ENCODE results near the gene SREBF1.

SREBF1 gene

DNA sequence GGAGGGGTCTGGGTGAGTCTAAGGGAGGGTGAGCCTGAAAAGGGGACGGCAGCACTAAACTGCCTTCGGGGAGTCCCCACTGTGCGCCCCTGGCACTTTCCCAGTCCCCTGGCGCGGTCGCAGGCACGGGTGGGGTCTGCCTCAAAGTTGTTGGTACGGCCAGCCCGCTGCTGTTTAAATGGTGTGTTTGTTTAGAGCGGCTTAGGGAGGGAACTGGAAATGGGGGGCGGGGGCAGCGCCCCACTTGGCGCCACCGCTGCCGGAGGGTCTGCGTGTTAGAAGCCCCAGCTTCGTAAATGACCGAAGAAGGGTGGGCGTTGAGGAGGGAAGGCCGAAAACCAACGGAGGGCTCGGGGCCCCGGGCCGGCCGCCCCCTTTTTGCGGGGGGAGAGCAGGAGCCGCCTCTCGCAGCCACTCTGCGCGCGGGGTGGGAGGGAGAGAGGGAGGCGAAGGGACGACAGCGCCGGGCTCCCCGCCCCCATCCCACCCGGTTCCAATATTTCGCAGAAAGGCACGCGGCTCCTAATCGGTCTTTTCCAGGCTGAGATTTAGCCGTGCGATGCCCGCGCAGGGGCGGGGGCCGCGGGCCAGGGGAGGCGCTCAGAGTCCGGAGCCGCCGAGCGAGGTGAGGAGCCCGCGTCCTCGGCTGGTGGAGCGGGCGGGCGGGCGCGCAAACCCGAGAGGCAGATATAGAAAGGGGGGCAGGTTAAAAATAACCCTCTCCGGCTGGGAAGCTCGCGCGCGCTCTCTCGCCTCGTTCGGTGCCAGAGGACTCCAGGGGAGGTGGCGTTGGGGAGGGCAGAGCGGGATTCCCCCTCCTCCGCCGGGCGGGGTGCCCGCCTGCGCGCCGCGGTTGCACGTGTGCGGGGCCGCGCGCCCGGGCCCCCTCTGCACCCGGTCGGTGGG lies 54.9 kb downstream of the SREBF1 start:
- DNase-seq (ENCODE audit: low read depth, low spot score), result no peak

GRCh38 chr17:17780922-17781590 lies 55.7 kb downstream of the SREBF1 start:
- no peak for DNase-seq (ENCODE audit: low read depth, low spot score)

DNA sequence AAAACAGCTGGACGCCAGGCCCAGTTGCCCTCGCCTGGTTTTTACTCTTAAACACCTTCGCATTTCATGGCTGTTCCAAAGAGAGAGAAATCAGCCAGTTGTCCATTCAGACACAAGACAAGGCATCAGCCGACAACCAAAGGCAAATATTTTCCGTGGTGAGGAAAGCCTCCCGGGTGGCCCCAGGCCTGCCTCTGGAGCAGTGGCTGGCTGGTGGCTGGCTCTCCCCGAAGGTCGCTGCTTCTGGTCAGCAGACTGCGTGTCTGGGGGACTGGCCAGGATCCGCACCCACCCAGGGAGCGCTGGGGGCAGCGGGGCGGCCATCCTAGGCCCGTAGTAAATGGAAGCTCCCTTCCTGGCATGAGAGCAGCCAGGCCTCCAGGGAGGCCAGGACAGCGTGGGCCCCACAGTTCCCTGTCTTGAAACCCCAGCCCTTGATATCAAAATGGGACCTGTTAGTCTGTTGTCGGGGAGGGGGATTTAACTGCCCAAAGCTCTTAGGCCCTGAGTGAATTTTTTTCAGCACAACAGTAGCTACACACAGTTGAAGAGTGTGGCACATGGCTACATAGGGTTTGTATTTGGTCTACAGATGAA lies 57.7 kb downstream of the SREBF1 start:
- DNase-seq (ENCODE audit: low read depth, low spot score), result no peak

GRCh38 chr17:17778308-17779014 lies 58.3 kb downstream of the SREBF1 start:
- DNase-seq (ENCODE audit: low read depth, low spot score), result peak; percentile 82

DNA sequence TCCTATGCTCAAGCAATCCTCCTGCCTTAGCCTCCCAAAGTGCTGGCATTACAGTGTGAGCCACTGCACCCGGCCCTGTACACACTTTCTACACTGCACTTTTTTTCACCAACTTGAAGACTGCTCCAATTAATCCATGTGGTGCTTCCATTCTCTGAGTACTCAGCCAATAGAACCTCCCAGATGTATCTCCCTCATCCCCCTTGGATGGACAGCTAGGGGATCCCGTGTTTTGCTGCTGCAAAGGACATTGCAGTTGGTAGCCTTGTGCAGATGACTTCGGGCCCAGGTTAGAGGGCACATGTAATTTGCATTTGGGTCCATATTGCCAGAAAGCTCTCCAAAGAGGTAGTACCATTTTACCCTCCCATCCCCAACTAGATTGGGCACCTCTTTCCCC lies 59.9 kb downstream of the SREBF1 start:
- no peak for DNase-seq (ENCODE audit: low read depth, low spot score)

DNA sequence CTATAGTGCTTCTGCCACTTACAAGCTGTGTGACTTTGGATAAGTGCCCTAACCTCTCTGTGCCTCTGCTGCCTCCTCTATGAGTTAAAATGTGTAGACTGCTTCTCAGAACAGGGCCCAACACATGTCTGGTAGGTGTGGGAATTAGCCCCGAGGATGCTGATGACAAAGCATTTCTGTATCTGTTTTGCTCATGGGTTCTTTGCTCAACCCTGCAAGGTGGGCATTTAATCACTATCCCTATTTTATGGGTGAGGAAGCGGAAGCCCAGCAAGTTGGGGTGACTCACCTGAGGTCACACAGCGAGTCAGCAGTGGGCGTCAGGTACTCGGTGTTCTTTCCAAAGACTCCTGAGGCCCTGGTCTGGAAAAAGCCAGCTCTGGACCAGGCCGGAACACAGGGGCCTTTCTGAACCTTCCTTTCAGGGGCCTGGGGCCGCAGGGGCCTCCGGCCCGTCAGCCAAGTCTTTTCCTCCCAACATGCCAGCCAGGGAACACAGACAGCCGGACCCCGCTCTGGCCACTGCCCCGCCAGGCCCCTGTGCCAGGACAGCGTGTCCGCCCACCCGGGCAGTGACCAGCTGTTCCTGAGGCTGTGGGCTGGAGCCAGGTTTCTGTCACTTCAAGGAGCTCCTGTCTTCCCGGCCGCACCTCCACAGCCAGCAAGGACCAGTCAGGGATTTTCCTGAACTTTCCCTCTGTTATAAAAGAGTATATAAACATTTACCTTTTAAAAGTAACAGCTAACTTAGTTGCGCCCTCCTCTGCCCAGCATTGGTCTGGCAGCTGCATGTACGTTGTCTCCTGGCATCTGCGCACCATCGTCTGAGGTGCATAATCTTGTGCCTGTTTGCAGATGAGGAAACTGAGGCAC lies 62.5 kb downstream of the SREBF1 start:
- no peak for DNase-seq (ENCODE audit: low read depth, low spot score)

GRCh38 chr17:17772231-17772630 lies 64.6 kb downstream of the SREBF1 start:
- DNase-seq (ENCODE audit: low read depth, low spot score), result no peak

DNA sequence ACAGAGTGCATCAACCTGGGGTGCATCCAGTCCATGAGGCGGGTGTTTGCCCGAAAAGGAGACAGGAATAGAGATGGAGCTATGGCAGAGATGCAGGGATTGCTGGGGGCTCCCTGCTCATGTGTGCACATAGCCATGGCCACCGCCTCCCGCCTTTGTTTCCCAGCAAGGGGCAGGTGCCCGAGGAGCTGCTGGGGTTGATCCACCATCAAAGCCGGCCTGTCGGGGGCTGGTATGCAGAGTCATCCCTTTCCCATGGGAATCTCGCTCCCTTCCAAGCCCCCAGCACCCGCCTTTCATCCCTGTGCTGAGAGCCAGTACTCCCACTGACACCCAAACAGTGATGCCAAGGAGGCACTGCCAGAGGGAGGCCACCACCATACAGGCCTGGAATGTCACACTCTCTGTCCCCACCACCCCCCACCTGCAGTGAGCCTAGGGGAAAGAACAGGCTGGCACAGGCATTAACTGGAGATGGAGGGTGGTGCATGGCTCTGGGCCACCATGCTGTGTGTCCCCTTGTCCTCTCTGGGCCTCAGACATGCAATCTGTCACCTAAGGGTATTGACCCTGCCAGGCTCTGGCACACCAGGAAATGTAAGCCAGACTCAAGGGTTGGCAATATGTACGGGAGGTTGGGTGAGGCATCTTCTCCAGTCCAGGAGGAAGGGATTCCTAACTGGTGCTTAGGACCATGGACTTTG lies 65.1 kb downstream of the SREBF1 start:
- no peak for DNase-seq (ENCODE audit: low read depth, low spot score)

GRCh38 chr17:17770632-17771044 lies 66.1 kb downstream of the SREBF1 start:
- no peak for DNase-seq (ENCODE audit: low read depth, low spot score)

- DNase-seq (ENCODE audit: low read depth, low spot score), result no peak
Measured at GRCh38 chr17:17769869-17770631, 66.7 kb downstream of the SREBF1 start.

- no peak for DNase-seq (ENCODE audit: low read depth, low spot score)
Measured at GRCh38 chr17:17768424-17769088, 68.2 kb downstream of the SREBF1 start.

DNA sequence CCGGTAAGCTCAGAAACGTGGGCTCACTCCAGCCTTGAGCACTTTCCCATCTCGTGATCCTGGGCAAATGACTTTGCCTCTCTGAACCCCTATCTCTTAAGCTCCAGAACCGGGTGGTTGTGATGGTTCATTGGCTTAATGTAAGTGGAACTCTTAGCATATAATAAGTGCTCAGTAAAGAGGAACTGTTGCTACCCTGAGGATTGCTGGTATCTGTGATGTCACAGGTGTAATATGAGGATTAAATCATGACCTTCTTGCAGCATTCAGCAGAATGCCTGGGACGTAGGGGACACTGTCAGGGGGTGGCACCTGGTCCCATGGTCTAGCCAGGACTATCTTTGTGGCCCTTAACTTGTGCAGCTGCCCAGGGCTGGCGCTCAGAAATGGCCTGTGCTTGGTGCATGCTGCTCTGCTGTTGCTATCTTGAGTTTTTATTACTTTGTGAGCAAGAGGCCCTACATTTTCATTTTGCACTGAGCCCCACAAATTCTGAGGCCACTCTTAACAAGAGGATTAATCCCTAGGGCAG lies 68.8 kb downstream of the SREBF1 start:
- DNase-seq (ENCODE audit: low read depth, low spot score), result no peak

DNA sequence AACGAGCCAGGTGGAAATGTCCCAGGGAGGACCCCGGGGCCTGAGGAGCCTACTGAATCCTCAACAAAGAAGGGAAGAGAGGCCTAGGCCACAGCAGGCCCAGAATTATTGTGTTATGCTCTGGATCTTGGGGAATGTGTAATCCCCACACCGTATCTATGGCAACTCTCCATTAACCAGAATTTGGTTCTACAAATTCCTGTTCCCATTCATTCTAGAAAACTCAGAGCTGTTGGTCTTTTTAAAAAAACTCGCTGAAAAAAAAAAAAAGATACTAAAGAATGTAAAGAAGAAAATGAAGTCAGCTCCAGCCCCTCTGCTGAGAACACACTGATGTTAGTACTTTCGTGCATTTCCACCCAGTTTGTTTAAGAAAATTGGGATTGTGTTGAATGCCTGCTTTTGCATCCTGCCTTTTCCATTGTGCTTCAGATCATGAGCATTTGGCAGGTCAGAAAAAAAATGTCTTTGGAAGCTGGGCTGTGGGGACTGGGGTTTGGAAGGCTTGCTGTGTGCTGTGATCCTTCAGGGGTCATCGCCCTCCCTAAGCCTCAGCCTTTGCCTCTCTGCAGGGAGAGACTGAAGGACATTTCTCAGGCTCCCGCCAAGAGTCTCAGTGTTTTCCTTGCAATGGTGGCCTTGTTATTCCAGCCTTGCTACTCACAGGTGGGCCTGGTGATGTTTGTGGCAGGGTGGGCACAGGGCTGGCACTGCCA lies 69.5 kb downstream of the SREBF1 start:
- no peak for DNase-seq (ENCODE audit: low read depth, low spot score)

- DNase-seq (ENCODE audit: low read depth, low spot score), result no peak
Measured at GRCh38 chr17:17766744-17767120, 70.1 kb downstream of the SREBF1 start.

- no peak for DNase-seq (ENCODE audit: low read depth, low spot score)
Measured at GRCh38 chr17:17766077-17766743, 70.6 kb downstream of the SREBF1 start.

DNA sequence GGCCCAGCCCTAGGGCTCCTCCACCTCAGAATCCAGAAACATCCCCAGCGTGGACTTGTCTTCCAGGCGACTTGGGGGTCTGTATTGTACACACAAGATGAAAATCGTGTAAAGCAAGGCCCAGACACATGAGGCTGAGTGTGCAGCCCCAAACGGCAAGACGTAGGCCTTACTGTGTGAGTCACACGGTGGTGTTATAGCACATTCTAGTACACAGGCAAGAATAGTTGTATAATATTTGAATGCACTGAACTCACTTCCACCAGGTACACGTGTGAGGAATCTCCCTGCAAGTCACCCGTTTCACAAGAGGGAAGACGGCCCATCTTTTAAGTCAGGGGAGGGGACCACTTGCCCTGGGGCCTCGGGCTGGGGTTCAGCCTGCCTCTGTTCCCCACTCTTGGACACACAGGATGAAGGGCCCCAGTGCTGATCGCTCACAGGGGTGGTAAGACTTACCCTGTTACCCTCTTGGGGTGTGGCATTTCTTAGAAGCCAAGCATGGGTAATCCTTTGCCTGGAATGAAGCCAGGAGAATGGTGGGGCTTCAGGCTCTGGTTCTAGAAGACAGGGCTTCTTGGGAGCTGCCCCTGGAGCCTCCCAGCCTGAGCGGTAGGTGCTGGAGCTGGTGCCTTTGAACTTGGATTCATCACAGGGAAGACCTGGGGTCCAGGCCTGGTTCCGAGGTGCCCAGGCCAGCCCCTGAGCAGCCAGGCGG lies 71.3 kb downstream of the SREBF1 start:
- DNase-seq (ENCODE audit: low read depth, low spot score), result no peak

- DNase-seq (ENCODE audit: low read depth, low spot score), result no peak
Measured at GRCh38 chr17:17763734-17764133, 73.1 kb downstream of the SREBF1 start.
